ENCODE measurements around the gene TPSB2. TPM values are rescaled to one million over a fixed set of nuclear protein-coding genes. Genes with fewer than 3 reads are reported as not detected.
"Not testable (repeated sequence)": the region's sequence is repeated elsewhere in the genome, so short reads cannot be mapped to it uniquely, and the experiment has no call there.

The TPSB2 gene
- polyA plus RNA-seq, 2 donors, result 5.7 to 37.8 TPM

DNA sequence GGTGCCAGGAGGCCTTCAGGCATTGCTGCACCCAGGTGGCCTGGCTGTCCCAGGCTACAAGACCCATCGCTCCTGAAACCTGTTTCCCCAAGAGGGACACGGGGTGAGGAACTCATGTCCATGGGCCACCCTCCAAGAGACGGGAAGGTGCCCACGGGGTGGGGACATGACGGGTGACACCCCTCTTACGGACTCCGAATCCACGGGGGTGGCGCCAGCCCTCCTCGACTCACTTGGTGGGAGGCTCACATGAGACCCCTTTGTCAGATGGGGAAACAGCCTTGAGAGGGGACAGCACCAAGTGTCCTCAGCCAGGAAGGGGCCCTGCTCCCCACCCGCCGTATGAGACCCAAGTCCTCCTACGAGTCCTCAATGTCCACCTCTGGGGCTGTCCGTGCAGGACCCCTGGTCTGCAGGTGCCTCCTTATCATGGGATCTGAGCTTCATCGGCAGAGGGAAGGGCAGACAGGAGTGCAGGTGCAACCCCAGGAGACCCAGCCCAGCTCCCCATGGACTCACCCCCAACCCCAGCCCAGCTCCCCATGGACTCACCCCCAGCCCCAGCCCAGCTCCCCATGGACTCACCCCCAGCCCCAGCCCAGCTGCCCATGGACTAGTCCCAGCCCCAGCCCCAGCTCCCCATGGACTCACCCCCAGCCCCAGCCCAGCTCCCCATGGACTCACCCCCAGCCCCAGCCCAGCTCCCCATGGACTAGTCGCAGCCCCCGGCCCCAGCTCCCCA lies 658 bp upstream of the TPSB2 start:
- H3K27ac ChIP-seq (ENCODE audit: low read depth in 2 of 2, low read length in 1 of 2); H3K27me3 ChIP-seq (ENCODE audit: control insufficient read depth in 1 of 2, insufficient read depth in 2 of 2, low read length in 2 of 2): not testable (repeated sequence)

DNA sequence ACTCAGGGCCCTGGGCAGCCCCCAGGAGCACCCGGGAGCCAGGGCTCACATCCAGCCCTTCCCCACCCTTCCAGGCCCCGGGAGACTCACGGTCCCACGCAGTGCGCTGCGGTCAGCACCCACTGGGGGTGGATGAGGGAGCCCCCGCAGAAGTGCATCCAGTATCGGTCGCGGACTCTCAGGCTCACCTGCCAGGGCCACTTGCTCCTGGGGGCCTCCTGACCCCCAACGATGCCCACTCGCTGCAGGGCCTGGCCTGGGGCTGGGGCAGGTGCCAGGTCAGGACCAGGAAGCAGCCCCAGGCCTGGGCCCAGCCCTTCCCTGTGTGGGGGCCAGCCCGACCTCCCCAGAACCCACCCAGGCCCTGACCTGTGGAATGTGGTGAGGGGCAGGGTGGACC lies 508 bp downstream of the TPSB2 start:
- H3K27ac ChIP-seq (ENCODE audit: low read depth in 2 of 2, low read length in 1 of 2); H3K4me3 ChIP-seq (ENCODE audit: low read depth in 1 of 2, low read length in 2 of 2); H3K4me1 ChIP-seq (ENCODE audit: control insufficient read depth in 2 of 2, insufficient read depth in 2 of 2, low read length in 1 of 2); H3K36me3 ChIP-seq (ENCODE audit: control insufficient read depth in 2 of 2, insufficient read depth in 2 of 2, low read length in 1 of 2); H3K9me3 ChIP-seq (ENCODE audit: control insufficient read depth in 2 of 2, insufficient read depth in 1 of 2, low read depth in 1 of 2, low read length in 1 of 2); H3K27me3 ChIP-seq (ENCODE audit: control insufficient read depth in 1 of 2, insufficient read depth in 2 of 2, low read length in 2 of 2): not testable (repeated sequence)
- WGBS, 2 donors, result 84% methylated on average over 6 to 12 of the region's 13 CpGs

More for the DNA sequence above, 658 bp upstream of the TPSB2 start:
- H3K9me3 ChIP-seq (ENCODE audit: control insufficient read depth in 2 of 2, insufficient read depth in 1 of 2, low read depth in 1 of 2, low read length in 1 of 2); H3K4me3 ChIP-seq (ENCODE audit: low read depth in 1 of 2, low read length in 2 of 2); H3K4me1 ChIP-seq (ENCODE audit: control insufficient read depth in 2 of 2, insufficient read depth in 2 of 2, low read length in 1 of 2); H3K36me3 ChIP-seq (ENCODE audit: control insufficient read depth in 2 of 2, insufficient read depth in 2 of 2, low read length in 1 of 2): not testable (repeated sequence)
- WGBS, 2 donors, result 77 to 78% methylated on average over 17 of the region's 17 CpGs

DNA sequence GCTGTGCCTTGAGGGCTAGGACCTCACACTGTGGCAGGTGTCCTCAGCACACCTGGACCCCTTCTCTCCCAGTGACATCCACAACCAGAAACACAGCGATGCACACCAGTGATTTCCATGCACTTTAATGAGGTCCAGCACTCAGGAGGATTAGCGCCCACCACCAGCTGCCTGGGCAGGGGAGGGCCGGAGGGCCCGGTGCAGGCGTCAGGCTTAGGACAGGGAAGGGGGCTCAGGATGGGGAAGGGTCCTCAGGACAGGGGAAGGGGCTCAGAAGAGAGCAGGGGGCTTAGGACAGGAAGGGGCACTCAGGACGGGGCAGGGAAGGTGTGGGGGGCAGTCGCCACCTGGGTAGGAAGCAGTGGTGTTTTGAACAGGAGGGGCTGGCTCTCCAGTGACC lies 1.8 kb downstream of the TPSB2 start:
- not testable (repeated sequence) for H3K36me3 ChIP-seq (ENCODE audit: control insufficient read depth in 2 of 2, insufficient read depth in 2 of 2, low read length in 1 of 2); H3K4me3 ChIP-seq (ENCODE audit: low read depth in 1 of 2, low read length in 2 of 2); H3K9me3 ChIP-seq (ENCODE audit: control insufficient read depth in 2 of 2, insufficient read depth in 1 of 2, low read depth in 1 of 2, low read length in 1 of 2); H3K27me3 ChIP-seq (ENCODE audit: control insufficient read depth in 1 of 2, insufficient read depth in 2 of 2, low read length in 2 of 2); H3K27ac ChIP-seq (ENCODE audit: low read depth in 2 of 2, low read length in 1 of 2); H3K4me1 ChIP-seq (ENCODE audit: control insufficient read depth in 2 of 2, insufficient read depth in 2 of 2, low read length in 1 of 2)
- WGBS, 2 donors, result 70% methylated on average over 5 to 7 of the region's 7 CpGs

DNA sequence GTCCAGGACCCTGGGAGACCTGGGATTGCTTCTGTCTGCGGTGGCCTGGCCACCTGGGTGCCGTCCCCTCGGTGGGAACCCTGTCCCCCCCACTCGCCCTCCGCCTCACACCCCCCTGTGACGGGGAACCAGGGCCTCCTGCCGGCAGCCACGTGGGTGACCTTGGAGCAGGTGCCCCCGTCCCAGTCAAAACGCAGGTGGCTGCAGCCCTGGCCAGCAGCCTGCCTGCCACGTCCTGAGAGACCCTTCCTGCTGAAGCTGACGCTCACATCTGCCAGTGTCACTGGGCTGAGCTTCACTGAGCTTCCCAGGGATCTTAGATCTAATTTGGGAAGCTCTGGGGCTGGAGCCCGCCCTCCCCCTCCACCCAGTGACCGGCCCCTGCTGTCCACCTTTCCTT lies 3.3 kb downstream of the TPSB2 start:
- not testable (repeated sequence) for H3K4me1 ChIP-seq (ENCODE audit: control insufficient read depth in 2 of 2, insufficient read depth in 2 of 2, low read length in 1 of 2); H3K4me3 ChIP-seq (ENCODE audit: low read depth in 1 of 2, low read length in 2 of 2); H3K9me3 ChIP-seq (ENCODE audit: control insufficient read depth in 2 of 2, insufficient read depth in 1 of 2, low read depth in 1 of 2, low read length in 1 of 2); H3K27me3 ChIP-seq (ENCODE audit: control insufficient read depth in 1 of 2, insufficient read depth in 2 of 2, low read length in 2 of 2); H3K36me3 ChIP-seq (ENCODE audit: control insufficient read depth in 2 of 2, insufficient read depth in 2 of 2, low read length in 1 of 2); H3K27ac ChIP-seq (ENCODE audit: low read depth in 2 of 2, low read length in 1 of 2)
- 35 to 46% methylated on average over 13 to 14 of the region's 14 CpGs for WGBS, 2 donors

DNA sequence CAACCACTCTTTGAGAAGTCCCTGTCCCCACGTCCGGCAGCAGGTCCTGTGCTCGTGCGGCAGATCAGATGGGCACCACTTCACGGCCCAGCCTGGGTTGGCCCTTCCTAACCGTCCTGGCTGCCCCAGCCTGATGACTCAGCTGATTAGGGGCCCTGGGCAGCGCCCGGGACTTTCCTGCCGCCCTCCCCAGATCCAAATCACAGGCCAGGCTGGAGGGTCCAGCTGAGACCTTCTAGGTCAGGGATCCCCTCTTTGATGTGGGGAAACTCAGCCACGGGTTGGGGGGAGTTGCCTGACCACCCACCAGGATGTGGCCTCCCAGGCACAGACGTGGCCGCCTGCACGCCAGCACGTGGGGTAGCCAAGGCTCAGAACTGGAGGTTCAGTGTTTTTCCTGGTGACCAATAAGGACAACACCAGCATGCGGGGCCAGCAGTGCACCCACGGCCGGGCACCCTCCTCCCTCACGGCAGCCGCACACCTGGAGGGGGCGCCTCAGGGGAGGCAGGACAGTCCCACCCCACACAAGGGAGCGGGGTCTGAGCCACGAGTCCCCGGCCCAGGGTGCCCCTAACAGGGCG lies 4.2 kb downstream of the TPSB2 start:
- not testable (repeated sequence) for H3K27me3 ChIP-seq (ENCODE audit: control insufficient read depth in 1 of 2, insufficient read depth in 2 of 2, low read length in 2 of 2); H3K4me1 ChIP-seq (ENCODE audit: control insufficient read depth in 2 of 2, insufficient read depth in 2 of 2, low read length in 1 of 2); H3K9me3 ChIP-seq (ENCODE audit: control insufficient read depth in 2 of 2, insufficient read depth in 1 of 2, low read depth in 1 of 2, low read length in 1 of 2); H3K4me3 ChIP-seq (ENCODE audit: low read depth in 1 of 2, low read length in 2 of 2); H3K27ac ChIP-seq (ENCODE audit: low read depth in 2 of 2, low read length in 1 of 2); H3K36me3 ChIP-seq (ENCODE audit: control insufficient read depth in 2 of 2, insufficient read depth in 2 of 2, low read length in 1 of 2)
- 40 to 43% methylated on average over 24 of the region's 24 CpGs for WGBS, 2 donors

DNA sequence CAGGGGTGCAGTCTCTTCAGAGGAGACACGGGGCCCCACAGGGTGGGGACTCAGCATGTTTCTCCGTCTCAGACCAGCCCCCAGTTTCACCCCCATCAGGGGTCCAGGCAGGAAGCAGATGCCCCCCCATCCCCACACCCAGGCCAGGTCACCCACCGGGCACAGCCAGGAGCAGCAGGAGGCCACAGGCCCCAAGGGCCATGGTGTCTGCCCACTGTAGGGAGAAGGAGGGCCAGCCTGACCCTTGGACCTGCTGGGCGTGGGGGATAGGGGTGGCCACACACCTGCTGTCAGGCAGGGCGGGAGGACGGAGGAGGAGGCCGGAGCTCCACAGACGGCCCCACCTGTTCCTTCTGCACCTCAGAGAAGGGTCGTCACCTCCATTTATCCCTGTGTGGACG lies 4.9 kb downstream of the TPSB2 start, which contains the start of gene TPSG1:
Gene TPSG1, minus strand, starts transcription at position 218 of the 401 bp plus-strand sequence. Its CDS starts 16 bp downstream, at position 202.
- Histone ChIP-seq H3K27ac (ENCODE audit: low read depth in 2 of 2, low read length in 1 of 2) (peak within 1 kb of the TSS in 1 of 2 donors; percentile 1), H3K36me3 (ENCODE audit: control insufficient read depth in 2 of 2, insufficient read depth in 2 of 2, low read length in 1 of 2) (no peaks in the 10 kb centered on the region), H3K9me3 (ENCODE audit: control insufficient read depth in 2 of 2, insufficient read depth in 1 of 2, low read depth in 1 of 2, low read length in 1 of 2) (no peaks in the 10 kb centered on the region), H3K27me3 (ENCODE audit: control insufficient read depth in 1 of 2, insufficient read depth in 2 of 2, low read length in 2 of 2) (no peaks in the 10 kb centered on the region), H3K4me1 (ENCODE audit: control insufficient read depth in 2 of 2, insufficient read depth in 2 of 2, low read length in 1 of 2) (no peaks in the 10 kb centered on the region), H3K4me3 (ENCODE audit: low read depth in 1 of 2, low read length in 2 of 2) (no peak within 1 kb of the TSS)
- 50 to 59% methylated on average over 10 of the region's 10 CpGs for WGBS, 2 donors

DNA sequence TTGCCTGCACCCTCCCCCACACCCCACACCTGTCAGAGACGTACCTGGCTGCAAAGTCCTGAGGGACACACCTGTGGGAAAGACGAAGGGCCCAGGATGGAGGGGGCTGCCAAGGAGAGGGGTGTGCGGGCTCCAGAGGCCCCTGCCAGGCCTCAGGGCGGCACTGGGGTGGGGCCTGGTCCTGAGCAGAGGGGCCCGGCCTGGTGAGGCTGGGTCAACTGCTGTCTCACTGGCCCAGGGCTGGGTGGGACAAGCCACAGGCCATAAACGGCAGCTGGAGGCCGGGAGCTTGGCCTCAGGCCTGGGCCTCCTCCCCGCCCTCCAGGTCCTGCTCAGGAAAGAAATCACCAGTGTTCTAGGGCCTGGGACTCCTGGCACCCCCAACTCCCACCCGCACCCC lies 5.4 kb downstream of the TPSB2 start:
- Histone ChIP-seq H3K9me3 (ENCODE audit: control insufficient read depth in 2 of 2, insufficient read depth in 1 of 2, low read depth in 1 of 2, low read length in 1 of 2) (no peaks in the 10 kb centered on the region), H3K4me1 (ENCODE audit: control insufficient read depth in 2 of 2, insufficient read depth in 2 of 2, low read length in 1 of 2) (no peaks in the 10 kb centered on the region), H3K4me3 (ENCODE audit: low read depth in 1 of 2, low read length in 2 of 2) (no peak overlapping the region), H3K27ac (ENCODE audit: low read depth in 2 of 2, low read length in 1 of 2) (no peak overlapping the region), H3K36me3 (ENCODE audit: control insufficient read depth in 2 of 2, insufficient read depth in 2 of 2, low read length in 1 of 2) (no peaks in the 10 kb centered on the region), H3K27me3 (ENCODE audit: control insufficient read depth in 1 of 2, insufficient read depth in 2 of 2, low read length in 2 of 2) (no peaks in the 10 kb centered on the region)
- 48 to 51% methylated on average over 4 to 9 of the region's 9 CpGs for WGBS, 2 donors

DNA sequence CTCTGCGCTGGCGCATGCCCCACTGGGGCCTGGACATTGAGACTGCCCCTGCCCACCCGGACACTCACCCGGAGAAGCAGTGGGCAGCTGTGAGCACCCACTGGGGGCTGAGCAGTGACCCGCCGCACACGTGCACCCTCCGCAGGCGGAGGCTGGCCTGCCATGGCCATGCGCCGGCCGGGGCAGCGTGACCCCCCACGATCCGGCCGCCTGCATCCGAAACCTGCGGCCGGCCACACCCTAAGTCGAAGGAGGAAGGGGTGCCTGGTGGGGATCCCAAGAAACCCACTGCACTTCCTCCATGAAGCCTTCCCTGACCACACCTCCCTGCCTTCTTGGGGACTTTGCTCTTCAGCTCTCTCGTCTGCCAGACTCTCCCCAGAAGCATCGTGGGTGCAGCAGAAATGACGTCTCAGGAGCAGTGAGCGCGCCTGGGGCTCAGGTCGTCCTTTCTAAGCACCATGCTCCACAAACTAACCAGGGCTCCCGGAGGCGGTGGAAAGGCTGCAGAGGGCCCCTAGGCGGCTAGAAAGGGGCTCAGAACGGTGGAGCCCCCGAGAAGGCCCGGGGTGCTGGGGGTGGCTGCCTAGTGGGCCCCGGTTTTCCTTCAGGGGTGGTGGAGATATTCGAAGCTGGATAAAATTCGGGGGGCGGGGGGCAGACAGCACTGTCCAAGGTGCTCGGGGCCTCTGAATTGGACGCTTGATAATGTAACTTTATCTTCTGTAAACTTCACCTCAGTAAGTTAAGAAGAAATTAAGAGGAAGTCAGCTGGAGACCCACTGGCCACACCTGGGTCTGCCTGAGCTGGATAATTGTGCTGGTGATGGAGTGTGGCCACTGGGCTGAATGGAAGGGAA lies 6.4 kb downstream of the TPSB2 start:
- H3K27me3 ChIP-seq (ENCODE audit: control insufficient read depth in 1 of 2, insufficient read depth in 2 of 2, low read length in 2 of 2), result no peaks in the 10 kb centered on the region
- no peak overlapping the region for H3K27ac ChIP-seq (ENCODE audit: low read depth in 2 of 2, low read length in 1 of 2)
- H3K36me3 ChIP-seq (ENCODE audit: control insufficient read depth in 2 of 2, insufficient read depth in 2 of 2, low read length in 1 of 2), result no peaks in the 10 kb centered on the region
- H3K4me3 ChIP-seq (ENCODE audit: low read depth in 1 of 2, low read length in 2 of 2), result no peak overlapping the region
- H3K9me3 ChIP-seq (ENCODE audit: control insufficient read depth in 2 of 2, insufficient read depth in 1 of 2, low read depth in 1 of 2, low read length in 1 of 2), result no peaks in the 10 kb centered on the region
- H3K4me1 ChIP-seq (ENCODE audit: control insufficient read depth in 2 of 2, insufficient read depth in 2 of 2, low read length in 1 of 2), result no peaks in the 10 kb centered on the region
- 81% methylated on average over 38 of the region's 38 CpGs for WGBS, 2 donors

DNA sequence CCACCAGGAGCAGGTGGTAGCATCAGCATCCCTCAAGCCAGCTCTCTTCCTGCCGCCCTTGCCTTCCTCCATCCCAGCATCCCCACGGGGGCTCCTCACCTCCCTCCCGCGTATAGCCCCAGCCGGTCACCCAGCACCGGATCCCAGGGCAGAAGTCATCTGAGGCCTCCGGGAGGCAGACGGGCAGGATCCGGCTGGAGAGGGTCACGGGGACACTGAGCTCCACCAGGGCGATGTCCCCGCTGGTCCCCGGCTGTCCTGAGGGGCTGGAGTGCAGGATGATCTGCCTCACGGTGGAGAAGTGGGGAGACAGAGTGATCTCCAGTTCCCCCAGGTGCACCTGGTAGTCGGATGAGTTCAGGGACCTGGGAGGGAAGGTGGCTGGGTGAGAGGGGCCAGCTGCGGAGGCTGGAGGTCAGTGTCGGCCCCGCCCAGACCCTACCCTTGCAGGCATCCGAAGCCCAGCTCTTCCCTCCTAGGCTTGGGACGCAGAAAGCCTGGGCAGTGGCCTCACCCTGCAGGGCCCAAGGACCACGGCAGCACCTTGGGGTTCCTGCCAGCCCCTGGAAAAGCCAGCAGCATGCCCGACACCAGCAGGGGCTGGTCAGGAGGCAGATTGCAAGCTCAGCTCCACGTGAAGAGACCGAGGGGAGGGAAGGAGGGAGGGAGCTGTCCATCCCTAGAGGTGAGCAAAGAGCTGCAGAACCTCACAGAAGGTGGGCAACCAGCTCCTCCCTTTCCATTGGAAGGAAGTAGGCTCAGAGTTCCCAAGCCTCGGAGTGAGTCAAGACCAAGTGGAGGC lies 7.2 kb downstream of the TPSB2 start:
- Histone ChIP-seq H3K27me3 (ENCODE audit: control insufficient read depth in 1 of 2, insufficient read depth in 2 of 2, low read length in 2 of 2) (no peaks in the 10 kb centered on the region), H3K9me3 (ENCODE audit: control insufficient read depth in 2 of 2, insufficient read depth in 1 of 2, low read depth in 1 of 2, low read length in 1 of 2) (no peaks in the 10 kb centered on the region)

More for the DNA sequence above, 7.2 kb downstream of the TPSB2 start:
- H3K4me1 ChIP-seq (ENCODE audit: control insufficient read depth in 2 of 2, insufficient read depth in 2 of 2, low read length in 1 of 2), result no peaks in the 10 kb centered on the region
- no peaks in the 10 kb centered on the region for H3K36me3 ChIP-seq (ENCODE audit: control insufficient read depth in 2 of 2, insufficient read depth in 2 of 2, low read length in 1 of 2)
- H3K4me3 ChIP-seq (ENCODE audit: low read depth in 1 of 2, low read length in 2 of 2), result no peak overlapping the region
- H3K27ac ChIP-seq (ENCODE audit: low read depth in 2 of 2, low read length in 1 of 2), result no peak overlapping the region
- 67 to 73% methylated on average over 25 of the region's 25 CpGs for WGBS, 2 donors

Measured in esophagus (tissue), 2 donors.